Measurements from ENCODE around the gene STMP1.

Gene STMP1

DNA sequence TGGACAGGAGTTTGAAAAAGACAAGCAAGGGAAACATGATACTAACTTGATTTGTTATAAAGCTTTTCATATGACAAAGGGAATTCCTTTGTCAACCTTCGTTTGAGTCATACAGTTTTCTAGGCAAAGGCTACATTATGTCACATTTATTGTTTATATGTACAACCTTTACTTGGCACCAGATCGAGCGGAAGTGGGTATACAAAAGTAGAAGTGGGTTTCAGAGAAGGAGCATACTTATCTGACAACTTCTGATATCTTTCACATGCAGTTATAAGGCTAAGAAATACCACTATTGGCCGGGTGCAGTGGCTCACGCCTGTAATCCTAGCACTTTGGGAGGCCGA lies 11.0 kb downstream of the STMP1 start:
- Histone ChIP-seq H3K4me3 (ENCODE audit: low read length in 2 of 2) (no peak overlapping the region), H2AK5ac (ENCODE audit: low read depth, low read length) (no peak overlapping the region), H2BK5ac (ENCODE audit: low read length) (no peak overlapping the region), H3K18ac (ENCODE audit: low read length) (no peak overlapping the region), H3K27ac (replicated peaks; ENCODE audit: low read length) (no peak overlapping the region), H4K91ac (ENCODE audit: low read depth, low read length, poor library complexity) (no peak overlapping the region), H2BK15ac (ENCODE audit: low read length) (no peak overlapping the region), H3K23ac (ENCODE audit: low read depth, low read length, poor library complexity) (no peak overlapping the region), H4K8ac (ENCODE audit: low read depth, low read length) (no peak overlapping the region), H3K4me1 (ENCODE audit: control insufficient read depth in 2 of 2, insufficient read depth in 1 of 2, low read depth in 1 of 2, low read length in 2 of 2) (no peaks in the 10 kb centered on the region), H2BK120ac (ENCODE audit: low read depth, low read length) (no peak overlapping the region), H3K4ac (ENCODE audit: low read length) (no peak overlapping the region), H3K9me3 (replicated peaks in 1 of 2; ENCODE audit: control insufficient read depth in 2 of 2, insufficient read depth in 1 of 2, low read depth in 1 of 2, low read length in 2 of 2) (peaks cover 2 to 9% of the 10 kb centered on the region in 2 donors), H3K9ac (ENCODE audit: low read depth, low read length, poor library complexity) (no peak overlapping the region), H3K4me2 (ENCODE audit: insufficient read depth, low read length, poor library complexity, severe bottlenecking) (no peak overlapping the region), H2AFZ (ENCODE audit: low read length) (no peak overlapping the region), H3K79me1 (ENCODE audit: low read depth, low read length) (peaks cover 3% of the 10 kb centered on the region), H3K27me3 (ENCODE audit: control insufficient read depth in 3 of 3, insufficient read depth in 3 of 3, low read depth in 1 of 3, low read length in 3 of 3) (no peaks in the 10 kb centered on the region), H3K14ac (ENCODE audit: low read length) (no peak overlapping the region), H3K36me3 (replicated peaks in 1 of 2; ENCODE audit: control insufficient read depth in 2 of 2, insufficient read depth in 2 of 2, low read length in 2 of 2) (peaks cover 5 to 55% of the 10 kb centered on the region in 2 donors), H2BK12ac (ENCODE audit: low read length) (no peak overlapping the region)
- no peak for DNase-seq (ENCODE audit: low spot score)
- no CpG with 5 or more reads among the region's 6 CpGs for WGBS, 2 donors (ENCODE audit: extremely low coverage in 2 of 2, insufficient read length in 2 of 2, insufficient replicate concordance in 1 of 2)

GRCh38 chr7:135678612-135679575 lies 16.6 kb downstream of the STMP1 start:
- Histone ChIP-seq H2BK120ac (ENCODE audit: low read depth, low read length) (no peak overlapping the region), H3K4me2 (ENCODE audit: insufficient read depth, low read length, poor library complexity, severe bottlenecking) (no peak overlapping the region), H2AFZ (ENCODE audit: low read length) (no peak overlapping the region), H3K27ac (replicated peaks; ENCODE audit: low read length) (no peak overlapping the region), H2BK15ac (ENCODE audit: low read length) (no peak overlapping the region), H3K4me3 (ENCODE audit: low read length in 2 of 2) (no peak overlapping the region), H4K91ac (ENCODE audit: low read depth, low read length, poor library complexity) (no peak overlapping the region), H3K36me3 (replicated peaks in 1 of 2; ENCODE audit: control insufficient read depth in 2 of 2, insufficient read depth in 2 of 2, low read length in 2 of 2) (peaks cover 9 to 85% of the 10 kb centered on the region in 2 donors), H4K8ac (ENCODE audit: low read depth, low read length) (no peak overlapping the region), H2AK5ac (ENCODE audit: low read depth, low read length) (no peak overlapping the region), H3K9ac (ENCODE audit: low read depth, low read length, poor library complexity) (no peak overlapping the region), H3K27me3 (ENCODE audit: control insufficient read depth in 3 of 3, insufficient read depth in 3 of 3, low read depth in 1 of 3, low read length in 3 of 3) (no peaks in the 10 kb centered on the region), H2BK5ac (ENCODE audit: low read length) (no peak overlapping the region), H3K14ac (ENCODE audit: low read length) (no peak overlapping the region), H3K23ac (ENCODE audit: low read depth, low read length, poor library complexity) (no peak overlapping the region), H3K4ac (ENCODE audit: low read length) (no peak overlapping the region), H2BK12ac (ENCODE audit: low read length) (no peak overlapping the region), H3K4me1 (ENCODE audit: control insufficient read depth in 2 of 2, insufficient read depth in 1 of 2, low read depth in 1 of 2, low read length in 2 of 2) (no peaks in the 10 kb centered on the region), H3K9me3 (replicated peaks in 1 of 2; ENCODE audit: control insufficient read depth in 2 of 2, insufficient read depth in 1 of 2, low read depth in 1 of 2, low read length in 2 of 2) (no peaks in the 10 kb centered on the region), H3K18ac (ENCODE audit: low read length) (no peak overlapping the region), H3K79me1 (ENCODE audit: low read depth, low read length) (peaks cover under 1% of the 10 kb centered on the region)
- WGBS, 2 donors (ENCODE audit: extremely low coverage in 2 of 2, insufficient read length in 2 of 2, insufficient replicate concordance in 1 of 2) = no CpG with 5 or more reads among the region's 4 CpGs
- no peak for DNase-seq (ENCODE audit: low spot score)

DNA sequence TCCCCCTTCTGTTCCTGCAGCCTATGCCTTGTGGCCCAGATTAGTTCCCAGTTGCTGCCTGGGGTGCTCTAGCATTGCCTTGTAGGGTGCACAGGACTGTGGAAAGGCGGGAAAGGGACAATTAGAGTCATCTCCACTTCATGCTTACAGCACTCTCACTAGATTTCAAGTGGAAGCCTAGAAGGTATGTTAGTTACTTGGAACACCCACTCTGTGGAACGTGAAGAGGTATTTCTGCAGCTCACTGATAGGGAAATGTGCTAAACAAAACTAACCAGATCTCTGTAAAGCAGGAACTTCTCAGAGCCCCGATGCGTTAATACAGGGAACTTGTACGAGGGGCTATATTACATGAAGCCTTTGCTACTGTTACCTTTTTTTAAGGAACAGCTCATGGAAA lies 19.4 kb downstream of the STMP1 start:
- Histone ChIP-seq H2BK12ac (ENCODE audit: low read length) (no peak overlapping the region), H3K14ac (ENCODE audit: low read length) (no peak overlapping the region), H3K27me3 (ENCODE audit: control insufficient read depth in 3 of 3, insufficient read depth in 3 of 3, low read depth in 1 of 3, low read length in 3 of 3) (no peaks in the 10 kb centered on the region), H4K91ac (ENCODE audit: low read depth, low read length, poor library complexity) (no peak overlapping the region), H3K23ac (ENCODE audit: low read depth, low read length, poor library complexity) (no peak overlapping the region), H3K18ac (ENCODE audit: low read length) (no peak overlapping the region), H3K4me1 (ENCODE audit: control insufficient read depth in 2 of 2, insufficient read depth in 1 of 2, low read depth in 1 of 2, low read length in 2 of 2) (no peaks in the 10 kb centered on the region), H3K27ac (replicated peaks; ENCODE audit: low read length) (no peak overlapping the region), H2AK5ac (ENCODE audit: low read depth, low read length) (no peak overlapping the region), H3K9ac (ENCODE audit: low read depth, low read length, poor library complexity) (no peak overlapping the region), H3K4me3 (ENCODE audit: low read length in 2 of 2) (no peak overlapping the region), H2BK15ac (ENCODE audit: low read length) (no peak overlapping the region), H3K4me2 (ENCODE audit: insufficient read depth, low read length, poor library complexity, severe bottlenecking) (no peak overlapping the region), H2BK5ac (ENCODE audit: low read length) (no peak overlapping the region), H2AFZ (ENCODE audit: low read length) (no peak overlapping the region), H3K9me3 (replicated peaks in 1 of 2; ENCODE audit: control insufficient read depth in 2 of 2, insufficient read depth in 1 of 2, low read depth in 1 of 2, low read length in 2 of 2) (no peaks in the 10 kb centered on the region), H3K36me3 (replicated peaks in 1 of 2; ENCODE audit: control insufficient read depth in 2 of 2, insufficient read depth in 2 of 2, low read length in 2 of 2) (peaks cover 9 to 62% of the 10 kb centered on the region in 2 donors), H3K4ac (ENCODE audit: low read length) (no peak overlapping the region), H4K8ac (ENCODE audit: low read depth, low read length) (no peak overlapping the region), H2BK120ac (ENCODE audit: low read depth, low read length) (no peak overlapping the region), H3K79me1 (ENCODE audit: low read depth, low read length) (peaks cover 4% of the 10 kb centered on the region)
- WGBS, 2 donors (ENCODE audit: extremely low coverage in 2 of 2, insufficient read length in 2 of 2, insufficient replicate concordance in 1 of 2) = no CpG with 5 or more reads among the region's 5 CpGs
- no peak for DNase-seq (ENCODE audit: low spot score)

- Histone ChIP-seq H4K91ac (ENCODE audit: low read depth, low read length, poor library complexity) (no peak overlapping the region), H2AFZ (ENCODE audit: low read length) (no peak overlapping the region), H2AK5ac (ENCODE audit: low read depth, low read length) (no peak overlapping the region), H3K4me3 (ENCODE audit: low read length in 2 of 2) (no peak overlapping the region), H2BK5ac (ENCODE audit: low read length) (no peak overlapping the region), H3K4me2 (ENCODE audit: insufficient read depth, low read length, poor library complexity, severe bottlenecking) (no peak overlapping the region), H3K18ac (ENCODE audit: low read length) (no peak overlapping the region), H2BK12ac (ENCODE audit: low read length) (no peak overlapping the region), H3K4ac (ENCODE audit: low read length) (no peak overlapping the region), H3K27me3 (ENCODE audit: control insufficient read depth in 3 of 3, insufficient read depth in 3 of 3, low read depth in 1 of 3, low read length in 3 of 3) (no peaks in the 10 kb centered on the region), H2BK15ac (ENCODE audit: low read length) (no peak overlapping the region), H3K9me3 (replicated peaks in 1 of 2; ENCODE audit: control insufficient read depth in 2 of 2, insufficient read depth in 1 of 2, low read depth in 1 of 2, low read length in 2 of 2) (no peaks in the 10 kb centered on the region), H2BK120ac (ENCODE audit: low read depth, low read length) (no peak overlapping the region), H3K27ac (replicated peaks; ENCODE audit: low read length) (no peak overlapping the region), H3K9ac (ENCODE audit: low read depth, low read length, poor library complexity) (no peak overlapping the region), H3K14ac (ENCODE audit: low read length) (no peak overlapping the region), H4K8ac (ENCODE audit: low read depth, low read length) (no peak overlapping the region), H3K23ac (ENCODE audit: low read depth, low read length, poor library complexity) (no peak overlapping the region), H3K4me1 (ENCODE audit: control insufficient read depth in 2 of 2, insufficient read depth in 1 of 2, low read depth in 1 of 2, low read length in 2 of 2) (no peaks in the 10 kb centered on the region), H3K36me3 (replicated peaks in 1 of 2; ENCODE audit: control insufficient read depth in 2 of 2, insufficient read depth in 2 of 2, low read length in 2 of 2) (peaks cover 9 to 60% of the 10 kb centered on the region in 2 donors), H3K79me1 (ENCODE audit: low read depth, low read length) (peaks cover 4% of the 10 kb centered on the region)
- DNase-seq (ENCODE audit: low spot score) = no peak
- no CpG with 5 or more reads among the region's 3 CpGs for WGBS, 2 donors (ENCODE audit: extremely low coverage in 2 of 2, insufficient read length in 2 of 2, insufficient replicate concordance in 1 of 2)
Measured at GRCh38 chr7:135682191-135682590, 19.9 kb downstream of the STMP1 start.

All from neuronal stem cell (in vitro differentiated cells).